ENCODE data around the gene GGCX. TPM values are rescaled to one million over a fixed set of nuclear protein-coding genes. Genes with fewer than 3 reads are reported as not detected.

Gene GGCX
- total RNA-seq, 1 experiment from 2014 or later = 60.5 TPM

DNA sequence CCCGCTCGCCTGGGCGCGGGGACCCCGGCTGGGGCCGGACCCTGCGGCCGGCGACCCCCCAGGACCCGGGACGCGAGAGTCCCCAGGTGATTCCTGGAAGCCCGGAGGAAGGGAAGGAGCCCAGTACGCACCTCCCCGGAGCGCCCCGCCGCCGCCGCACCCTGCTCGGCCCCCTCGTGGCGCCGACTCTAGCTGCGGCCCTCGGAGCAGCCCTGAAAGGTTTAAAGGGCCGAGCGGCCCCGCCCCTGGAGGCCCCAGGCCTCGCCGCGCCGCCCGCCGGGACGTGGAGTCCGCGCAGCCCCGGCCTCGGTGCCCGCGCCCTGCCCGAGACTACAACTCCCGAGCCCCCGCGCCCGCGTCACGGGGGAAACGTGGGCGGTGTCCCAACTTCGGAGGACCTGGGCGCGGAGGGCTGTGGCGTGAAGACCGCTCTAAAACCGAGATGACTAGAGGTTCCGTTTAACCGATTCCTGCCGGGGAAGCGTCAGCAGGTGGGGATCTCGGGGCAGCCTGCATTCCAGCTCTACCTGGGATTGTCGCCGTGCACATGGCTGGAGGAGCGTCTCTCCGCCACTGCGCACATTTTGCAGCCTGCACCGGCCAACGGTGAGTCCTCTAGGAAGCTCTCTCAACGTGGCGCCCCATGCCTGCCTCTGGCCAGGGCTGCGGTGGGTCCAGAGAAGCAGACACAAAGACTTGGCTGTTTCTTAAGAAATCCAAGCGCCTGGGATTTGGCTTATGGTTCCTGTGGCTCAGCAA lies 41.4 kb upstream of the GGCX start, which contains the start of gene TMEM150A:
TSS of gene TMEM150A (minus strand) at position 223 of the 759 bp plus-strand sequence. CDS start 750 bp downstream, outside the sequence.
- intact Hi-C loops (cut with micrococcal nuclease; ENCODE audit: unreplicated experiment) = no loop called here

DNA sequence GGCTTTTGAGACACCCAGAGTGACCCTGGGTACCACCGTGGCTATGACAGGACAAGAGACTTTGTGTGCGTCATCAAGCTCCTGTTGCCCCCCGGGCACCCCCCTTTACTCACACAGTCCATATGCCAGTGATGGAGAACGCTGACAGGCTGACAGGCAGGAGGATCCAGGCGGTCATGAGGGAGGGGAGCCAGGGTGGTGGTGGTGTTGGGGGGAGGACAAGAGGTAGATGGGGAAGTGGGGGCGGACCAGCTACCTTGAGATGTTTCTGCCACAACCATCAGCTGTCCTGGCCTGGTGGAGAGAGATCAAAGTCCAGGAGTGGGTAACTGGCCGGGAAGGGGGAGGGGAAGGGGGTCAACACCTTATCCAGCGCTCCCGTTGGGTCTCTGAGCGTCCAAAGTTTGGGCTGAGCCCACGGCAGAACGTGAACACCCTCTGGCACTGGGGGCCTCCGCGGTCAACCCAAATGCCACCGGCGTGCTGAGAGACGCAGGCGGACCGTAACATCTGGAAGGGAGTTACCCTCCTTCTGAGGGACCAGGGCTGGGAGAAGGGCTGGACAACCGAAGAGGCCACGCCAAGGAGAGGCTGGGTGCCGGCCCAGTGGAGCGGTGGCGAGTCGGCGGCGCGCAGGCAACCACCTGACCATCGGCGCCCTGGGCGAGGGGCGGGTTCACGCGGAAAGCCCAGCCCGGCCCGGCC lies 40.6 kb upstream of the GGCX start:
- no peak for TF ChIP-seq EZH2 (IDR thresholded peaks at IDR 0.05; ENCODE audit: borderline replicate concordance, low read depth, low read length, poor library complexity, severe bottlenecking)
- TF ChIP-seq, protein P1, sequence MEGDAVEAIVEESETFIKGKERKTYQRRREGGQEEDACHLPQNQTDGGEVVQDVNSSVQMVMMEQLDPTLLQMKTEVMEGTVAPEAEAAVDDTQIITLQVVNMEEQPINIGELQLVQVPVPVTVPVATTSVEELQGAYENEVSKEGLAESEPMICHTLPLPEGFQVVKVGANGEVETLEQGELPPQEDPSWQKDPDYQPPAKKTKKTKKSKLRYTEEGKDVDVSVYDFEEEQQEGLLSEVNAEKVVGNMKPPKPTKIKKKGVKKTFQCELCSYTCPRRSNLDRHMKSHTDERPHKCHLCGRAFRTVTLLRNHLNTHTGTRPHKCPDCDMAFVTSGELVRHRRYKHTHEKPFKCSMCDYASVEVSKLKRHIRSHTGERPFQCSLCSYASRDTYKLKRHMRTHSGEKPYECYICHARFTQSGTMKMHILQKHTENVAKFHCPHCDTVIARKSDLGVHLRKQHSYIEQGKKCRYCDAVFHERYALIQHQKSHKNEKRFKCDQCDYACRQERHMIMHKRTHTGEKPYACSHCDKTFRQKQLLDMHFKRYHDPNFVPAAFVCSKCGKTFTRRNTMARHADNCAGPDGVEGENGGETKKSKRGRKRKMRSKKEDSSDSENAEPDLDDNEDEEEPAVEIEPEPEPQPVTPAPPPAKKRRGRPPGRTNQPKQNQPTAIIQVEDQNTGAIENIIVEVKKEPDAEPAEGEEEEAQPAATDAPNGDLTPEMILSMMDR (conservative IDR thresholded peaks at IDR 0.05; ENCODE audit: low read depth, low read length) = no peak
- peak overlapping the region; percentile 64 for H3K4me3 ChIP-seq (ENCODE audit: low read depth, low read length, poor library complexity, severe bottlenecking)
- BruUV-seq (replicated peaks) = no TSS peak
- intact Hi-C loops (cut with micrococcal nuclease; ENCODE audit: unreplicated experiment) = no loop called here
- no peaks in the 10 kb centered on the region for H3K27me3 ChIP-seq (replicated peaks; ENCODE audit: insufficient read depth, low read depth, low read length, poor library complexity)
- H3K36me3 ChIP-seq (ENCODE audit: insufficient read depth, low read length, poor library complexity, severe bottlenecking) = peaks cover 14% of the 10 kb centered on the region
- H3K27ac ChIP-seq (ENCODE audit: low read depth, low read length, poor library complexity, severe bottlenecking) = peak overlapping the region; percentile 57
- ChIA-PET CTCF (no interaction called here), POLR2A (ENCODE audit: low non-redundant PET) (no interaction called here)
- peaks cover 11% of the 10 kb centered on the region for H3K4me1 ChIP-seq (ENCODE audit: insufficient read depth, low read length, poor library complexity, severe bottlenecking)
- H3K9me3 ChIP-seq (ENCODE audit: low read depth, low read length, poor library complexity, severe bottlenecking) = no peaks in the 10 kb centered on the region
- no peak for DNase-seq (ENCODE audit: low spot score)

More for the DNA sequence above, 41.4 kb upstream of the GGCX start, which contains the start of gene TMEM150A:
- POLR2A ChIA-PET (ENCODE audit: low non-redundant PET) = no interaction called here
- TF ChIP-seq, protein P1 (conservative IDR thresholded peaks at IDR 0.05; ENCODE audit: low read depth, low read length) = peak; percentile 18; the same call in 1 of the 2 replicates
- TF ChIP-seq EZH2 (IDR thresholded peaks at IDR 0.05; ENCODE audit: borderline replicate concordance, low read depth, low read length, poor library complexity, severe bottlenecking) = no peak
- DNase-seq (ENCODE audit: low spot score) = peak; percentile 95
- peaks cover 8% of the 10 kb centered on the region for H3K36me3 ChIP-seq (ENCODE audit: insufficient read depth, low read length, poor library complexity, severe bottlenecking)
- H3K4me3 ChIP-seq (ENCODE audit: low read depth, low read length, poor library complexity, severe bottlenecking) = peak within 1 kb of the TSS; percentile 64
- H3K27ac ChIP-seq (ENCODE audit: low read depth, low read length, poor library complexity, severe bottlenecking) = peak within 1 kb of the TSS; percentile 57
- no TSS peak for BruUV-seq (replicated peaks)
- peaks cover 11% of the 10 kb centered on the region for H3K4me1 ChIP-seq (ENCODE audit: insufficient read depth, low read length, poor library complexity, severe bottlenecking)
- no peaks in the 10 kb centered on the region for H3K27me3 ChIP-seq (replicated peaks; ENCODE audit: insufficient read depth, low read depth, low read length, poor library complexity)
- CTCF ChIA-PET = no interaction called here
- no peaks in the 10 kb centered on the region for H3K9me3 ChIP-seq (ENCODE audit: low read depth, low read length, poor library complexity, severe bottlenecking)

DNA sequence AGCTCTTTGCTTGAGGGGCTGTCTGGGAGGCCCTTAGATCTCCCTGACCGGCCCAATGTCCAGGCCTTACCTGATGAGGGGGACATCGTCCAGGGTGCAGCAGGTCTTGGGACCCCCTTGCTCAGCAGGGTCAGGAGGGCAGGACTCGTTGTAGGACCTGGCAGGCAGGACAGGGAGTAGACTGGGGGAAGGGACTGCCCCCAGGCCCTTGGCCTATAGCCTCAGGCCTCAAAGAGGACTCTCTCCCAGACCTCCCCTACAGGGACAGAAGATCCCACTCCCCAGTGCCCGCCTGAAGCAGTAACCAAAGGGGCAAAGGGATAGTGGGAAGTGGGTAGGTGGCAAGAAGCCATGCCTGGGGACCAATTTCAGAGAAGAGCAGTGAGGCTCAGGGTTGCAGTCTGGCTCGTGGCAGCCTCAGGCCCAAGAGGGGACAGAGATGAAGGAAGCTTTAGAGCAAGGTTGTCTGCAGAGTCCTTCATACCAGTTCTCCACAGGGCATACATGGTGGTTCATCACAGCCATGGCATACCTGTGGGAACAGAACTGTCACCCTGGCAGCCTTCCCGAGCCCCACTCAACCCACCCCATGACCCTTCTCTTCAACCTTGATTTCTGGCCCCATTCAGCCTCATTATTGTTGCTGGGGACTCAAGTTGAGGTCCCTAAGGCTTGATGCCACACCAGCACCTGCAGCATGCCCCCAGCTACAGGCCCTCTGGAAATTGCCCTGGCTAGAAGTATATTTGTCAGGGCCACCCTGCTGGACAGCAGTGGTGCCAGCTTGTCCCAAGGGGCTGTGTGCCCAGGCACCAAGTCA lies 39.9 kb upstream of the GGCX start:
- no peak for DNase-seq (ENCODE audit: low spot score)
- TF ChIP-seq EZH2 (IDR thresholded peaks at IDR 0.05; ENCODE audit: borderline replicate concordance, low read depth, low read length, poor library complexity, severe bottlenecking) = no peak
- TF ChIP-seq, protein P1 (conservative IDR thresholded peaks at IDR 0.05; ENCODE audit: low read depth, low read length) = no peak
- Histone ChIP-seq H3K4me1 (ENCODE audit: insufficient read depth, low read length, poor library complexity, severe bottlenecking) (peaks cover 6% of the 10 kb centered on the region), H3K27ac (ENCODE audit: low read depth, low read length, poor library complexity, severe bottlenecking) (no peak overlapping the region), H3K4me3 (ENCODE audit: low read depth, low read length, poor library complexity, severe bottlenecking) (peak overlapping the region; percentile 64), H3K27me3 (replicated peaks; ENCODE audit: insufficient read depth, low read depth, low read length, poor library complexity) (no peaks in the 10 kb centered on the region), H3K9me3 (ENCODE audit: low read depth, low read length, poor library complexity, severe bottlenecking) (no peaks in the 10 kb centered on the region), H3K36me3 (ENCODE audit: insufficient read depth, low read length, poor library complexity, severe bottlenecking) (peaks cover 17% of the 10 kb centered on the region)
- intact Hi-C loops (cut with micrococcal nuclease; ENCODE audit: unreplicated experiment) = no loop called here
- ChIA-PET CTCF (no interaction called here), POLR2A (ENCODE audit: low non-redundant PET) (no interaction called here)
- no TSS peak for BruUV-seq (replicated peaks)
